NCI-H1694 (cell line): ENCODE data around the gene CEACAM4.
"Not testable (repeated sequence)": the region's sequence is repeated elsewhere in the genome, so short reads cannot be mapped to it uniquely, and the experiment has no call there.

ENCODE experiments used
- DNase-seq: peaks from one replicate; lab custom pipeline; 2025; lab: John Stamatoyannopoulos, UW

CEACAM4 gene

DNA sequence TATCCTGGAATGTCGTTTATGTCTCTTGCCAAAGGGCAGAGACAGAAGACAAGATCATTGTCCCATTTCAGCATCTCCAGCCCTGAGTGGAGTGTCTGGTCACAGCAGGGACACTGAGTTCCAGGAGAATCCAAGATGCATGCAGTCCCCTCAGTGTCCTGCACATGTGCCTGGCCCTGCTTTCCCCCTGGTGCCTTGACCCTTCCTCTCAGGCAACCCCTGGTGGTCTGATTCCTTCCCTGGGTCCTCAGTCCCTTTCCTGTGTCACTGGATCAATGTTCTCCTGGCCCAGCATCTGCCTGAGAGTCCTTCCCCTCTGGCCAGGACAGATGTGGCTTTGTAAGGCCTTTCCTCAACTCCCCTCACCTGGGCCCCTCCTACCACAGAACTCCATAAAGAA, 41.9 kb downstream of the CEACAM4 start:
- DNase-seq = no peak

- DNase-seq = no peak
Measured at GRCh38 chr19:41584260-41584810, 42.5 kb downstream of the CEACAM4 start.

- DNase-seq = not testable (repeated sequence)
Measured at GRCh38 chr19:41582577-41583182, 44.2 kb downstream of the CEACAM4 start.

- not testable (repeated sequence) for DNase-seq
Measured at GRCh38 chr19:41581068-41581467, 45.8 kb downstream of the CEACAM4 start.

DNA sequence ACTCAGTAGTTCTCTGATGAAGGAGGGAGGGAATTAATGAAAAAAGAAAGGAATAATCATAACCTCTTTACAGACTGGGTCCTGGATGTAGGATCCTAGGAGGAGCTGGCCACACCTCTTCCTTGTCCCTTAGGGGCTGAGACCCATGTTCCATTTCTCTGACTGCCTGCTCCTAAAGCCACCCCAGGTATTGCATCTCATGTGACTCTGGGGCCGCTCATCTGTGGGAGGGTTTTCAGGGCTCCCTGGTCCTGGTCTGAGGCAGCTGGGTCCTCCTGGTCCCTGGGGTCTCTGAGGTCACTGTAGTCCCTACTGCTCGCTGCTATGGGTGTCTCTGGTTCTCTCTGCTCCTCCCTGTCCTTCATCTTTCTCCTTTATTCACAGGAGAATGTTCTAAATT, 48.0 kb downstream of the CEACAM4 start:
- DNase-seq = no peak

DNA sequence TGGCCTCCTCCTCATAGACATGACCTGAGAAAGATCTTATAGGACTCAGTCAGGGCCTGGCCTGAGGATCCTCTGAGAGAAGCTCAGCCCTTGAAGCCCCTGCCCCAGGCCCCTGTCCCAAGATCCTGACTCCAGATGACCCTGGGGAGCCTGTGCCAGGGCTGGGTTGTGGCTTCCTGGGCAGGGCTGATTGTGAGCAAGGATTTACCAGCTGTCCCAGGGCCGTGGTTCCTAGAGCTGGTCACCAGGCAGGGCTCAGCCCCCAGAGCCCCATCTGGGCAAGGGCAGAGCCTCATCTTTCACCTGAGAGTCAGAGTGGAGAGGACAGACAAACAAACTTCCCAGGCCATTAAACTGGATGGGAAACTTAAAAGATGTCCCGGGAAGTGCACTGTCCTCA, 49.0 kb downstream of the CEACAM4 start:
- no peak for DNase-seq

GRCh38 chr19:41577144-41577830, 49.6 kb downstream of the CEACAM4 start:
- no peak for DNase-seq

GRCh38 chr19:41575998-41576397, 50.9 kb downstream of the CEACAM4 start, which contains the start of gene CEACAM21:
CEACAM21 (plus strand) TSS chr19:41576166; CDS start chr19:41576275, 109 bp downstream.
- DNase-seq = no peak

DNA sequence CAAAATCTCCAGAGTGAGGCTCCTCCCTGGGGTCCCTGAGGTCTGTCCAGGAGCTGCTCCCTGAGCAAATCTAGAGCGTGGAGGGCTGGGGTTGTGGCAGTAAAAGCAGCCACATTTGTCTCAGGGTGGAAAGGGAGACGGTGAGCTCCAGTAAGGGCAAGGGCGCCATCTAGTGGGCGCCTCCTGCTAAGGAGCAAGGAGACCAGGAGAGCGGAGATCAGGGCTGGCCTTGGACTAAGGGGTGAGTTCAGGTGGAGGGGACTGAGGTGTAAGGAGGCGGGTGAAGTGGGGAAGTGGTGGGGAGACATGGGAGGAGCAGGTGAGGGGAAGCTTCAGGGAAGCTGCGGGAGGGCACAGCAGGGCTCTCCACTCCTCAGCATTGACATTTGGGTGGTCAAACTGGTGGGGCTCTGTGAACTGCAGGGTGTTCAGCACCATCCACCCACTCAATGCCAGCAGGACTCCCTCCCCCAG, 56.2 kb downstream of the CEACAM4 start:
- peak; percentile 52 for DNase-seq

- DNase-seq = no peak
Measured at GRCh38 chr19:41570179-41570578, 56.7 kb downstream of the CEACAM4 start.

DNA sequence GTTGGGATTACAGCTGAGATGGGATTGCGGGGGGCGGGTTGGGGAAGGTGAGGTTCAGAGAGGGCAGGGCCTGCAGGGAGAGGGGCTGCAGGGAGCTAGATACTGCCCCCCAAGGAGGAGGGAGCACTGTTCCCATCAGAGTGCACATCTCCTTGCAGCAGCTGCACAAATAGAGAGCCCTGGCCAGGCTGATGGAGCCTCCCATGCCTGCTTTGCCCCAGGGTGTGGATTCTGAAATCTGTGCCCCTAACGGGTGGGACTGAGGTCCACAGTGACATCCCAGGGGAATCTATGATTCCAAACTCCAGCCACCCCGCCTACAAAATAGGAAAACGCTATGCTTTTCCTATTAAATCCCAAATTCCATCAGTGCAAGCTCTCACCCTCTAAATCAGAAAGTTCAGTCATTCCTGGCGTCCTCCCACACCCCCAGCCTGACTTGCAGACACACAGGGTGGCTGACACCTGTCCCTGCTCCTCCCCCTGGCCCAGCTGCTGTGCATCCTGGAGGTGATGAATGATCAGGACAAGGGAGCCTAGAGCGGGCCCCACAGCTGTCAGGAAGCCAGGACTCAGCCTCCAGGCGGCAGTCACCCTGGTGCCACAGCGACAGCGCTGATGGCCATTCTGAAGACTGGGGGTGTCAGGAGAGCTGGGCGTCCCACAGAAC, 57.3 kb downstream of the CEACAM4 start:
- DNase-seq = no peak
